Measurements from ENCODE around the gene SEMA5B. TPM values are rescaled to one million over a fixed set of nuclear protein-coding genes. Genes with fewer than 3 reads are reported as not detected.

SEMA5B gene
- total and polyA plus RNA-seq, 9 of the 15 experiments (the other 6 are each of a cell fraction or from before 2014, with no cell fraction given) = not detected

DNA sequence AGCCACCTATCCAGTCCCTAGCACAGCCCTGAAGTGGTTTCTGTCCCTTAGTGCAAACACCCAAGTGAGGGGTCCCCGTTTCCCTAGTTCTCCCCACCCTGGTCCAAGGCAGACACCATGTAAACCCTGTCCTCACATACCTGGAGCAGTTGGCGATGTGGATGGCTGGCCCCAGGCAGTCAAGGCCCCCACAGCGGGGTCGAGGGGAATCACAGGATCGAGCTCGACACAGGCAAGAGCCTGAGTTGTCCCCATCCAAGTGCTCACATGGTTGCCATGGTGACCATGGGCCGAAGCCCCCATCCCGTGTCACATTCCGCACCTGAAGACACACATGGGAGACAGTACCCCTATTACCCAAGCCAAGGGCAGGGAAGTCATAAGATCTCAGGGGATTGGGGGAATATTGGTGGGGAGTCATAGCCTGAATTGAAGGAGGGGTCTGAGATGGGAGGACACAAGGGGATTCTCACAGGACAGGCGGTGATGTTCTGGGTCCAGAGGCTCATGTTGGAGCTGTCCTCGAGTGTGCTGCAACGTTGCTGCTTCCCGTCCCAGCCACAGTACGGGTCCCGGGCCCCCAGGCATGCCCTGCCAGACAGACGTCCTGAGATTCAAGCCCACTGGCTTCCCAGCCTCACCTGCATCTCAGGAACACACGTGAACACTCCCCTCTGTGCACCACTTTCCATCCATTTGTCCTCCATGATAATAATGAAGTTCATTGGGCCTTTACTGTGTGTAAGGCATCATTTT lies 112.1 kb downstream of the SEMA5B start:
- TF ChIP-seq RFX1 (IDR thresholded peaks at IDR 0.05) (peak; percentile 64), PTBP1 (IDR thresholded peaks at IDR 0.05; ENCODE audit: low read depth, low read length) (no peak)
- ChIA-PET POLR2A (no interaction called here), CTCF (ENCODE audit: low intra/inter-chr PET ratio) (no interaction called here)
- no peak overlapping the region for H3K27ac ChIP-seq (ENCODE audit: extremely low read depth, low read depth, low read length)
- peaks cover 0 to 20% of the 10 kb centered on the region in 2 experiments; a peak in 2 of 5 replicates for H3K4me1 ChIP-seq (replicated peaks in 1 of 2; ENCODE audit: control insufficient read depth in 2 of 2, insufficient read depth in 2 of 2, low read length in 2 of 2)
- no peak overlapping the region for H2AFZ ChIP-seq (ENCODE audit: low read depth, low read length)
- H3K9me3 ChIP-seq (replicated peaks; ENCODE audit: control insufficient read depth, insufficient read depth, low read depth, low read length) = no peaks in the 10 kb centered on the region
- H3K79me2 ChIP-seq (ENCODE audit: control insufficient read depth, insufficient read depth, low read length) = no peaks in the 10 kb centered on the region
- DNase-seq (ENCODE audit: extremely low read depth in 1 of 4, low spot score in 3 of 4) (no peak), FAIRE-seq (no peak), ATAC-seq (no peak)
- BruUV-seq (replicated peaks) = no TSS peak
- peaks cover 12 to 52% of the 10 kb centered on the region in 2 experiments; a peak in 4 of 5 replicates for H3K27me3 ChIP-seq (ENCODE audit: control insufficient read depth in 2 of 2, insufficient read depth in 2 of 2, low read length in 2 of 2)
- H3K9me1 ChIP-seq (ENCODE audit: control insufficient read depth, insufficient read depth, low read length) = no peaks in the 10 kb centered on the region
- in situ Hi-C loops (cut with MboI) = no loop called here
- 0% methylated on average over 11 of the region's 17 CpGs for WGBS (ENCODE audit: insufficient coverage, low coverage, missing lambda C conversion rate)
- H3K9ac ChIP-seq (ENCODE audit: insufficient read depth in 1 of 2, low read depth in 2 of 2, low read length in 2 of 2) = no peak overlapping the region
- intact Hi-C loops (cut with micrococcal nuclease) = no loop called here
- no peaks in the 10 kb centered on the region for H4K20me1 ChIP-seq (replicated peaks; ENCODE audit: control insufficient read depth, insufficient read depth, low read length)
- H3K4me3 ChIP-seq = no peak overlapping the region
- H3K36me3 ChIP-seq (ENCODE audit: control insufficient read depth, insufficient read depth, low read length) = no peaks in the 10 kb centered on the region
- no peak overlapping the region for H3K4me2 ChIP-seq (ENCODE audit: insufficient read depth, low read length)

DNA sequence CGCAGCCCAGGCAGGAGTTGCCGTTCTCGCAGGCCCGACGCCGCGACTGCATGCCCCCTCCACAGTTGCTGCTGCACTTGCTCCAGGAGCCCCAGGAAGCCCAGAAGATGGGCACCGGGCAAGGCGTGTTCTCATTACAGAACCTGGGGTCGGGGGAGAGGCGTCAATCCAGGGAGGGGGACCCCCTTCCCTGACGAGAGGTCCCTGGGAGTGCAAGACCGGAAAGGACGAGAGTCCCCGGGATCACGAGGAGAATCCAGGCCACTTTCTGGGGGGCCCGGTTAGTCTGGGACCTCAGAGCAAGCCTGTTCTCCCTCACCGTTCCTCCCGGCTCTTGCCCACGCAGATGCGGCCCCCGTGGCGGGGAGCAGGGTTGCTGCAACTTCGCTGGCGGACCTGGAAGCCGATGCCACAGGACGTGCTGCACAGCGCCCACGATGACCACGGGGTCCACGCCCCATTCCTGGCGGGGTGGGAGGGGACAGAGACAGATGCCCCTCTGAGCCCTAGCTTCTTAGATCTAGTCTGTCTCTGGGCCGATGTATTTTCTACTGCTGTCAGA lies 113.9 kb downstream of the SEMA5B start:
- ATAC-seq (no peak), FAIRE-seq (no peak), DNase-seq (ENCODE audit: extremely low read depth in 1 of 4, low spot score in 3 of 4) (no peak)
- no peaks in the 10 kb centered on the region for H3K9me3 ChIP-seq (replicated peaks; ENCODE audit: control insufficient read depth, insufficient read depth, low read depth, low read length)
- TF ChIP-seq RB1 (IDR thresholded peaks at IDR 0.05; ENCODE audit: low read depth) (no peak), NRF1 (conservative IDR thresholded peaks at IDR 0.05 in 1 of 2, IDR thresholded peaks at IDR 0.05 in 1 of 2) (no peak), ZBTB1 (CRISPR knock-in tag; IDR thresholded peaks at IDR 0.05; ENCODE audit: borderline replicate concordance, low read depth) (no peak), ZNF408 (CRISPR knock-in tag; IDR thresholded peaks at IDR 0.05; ENCODE audit: low read depth) (no peak), NR2C2 (CRISPR knock-in tag; IDR thresholded peaks at IDR 0.05) (no peak), NR2C2 (tag; IDR thresholded peaks at IDR 0.05) (no peak)
- H4K20me1 ChIP-seq (replicated peaks; ENCODE audit: control insufficient read depth, insufficient read depth, low read length) = no peaks in the 10 kb centered on the region
- BruUV-seq (replicated peaks) = no TSS peak
- H3K4me1 ChIP-seq (replicated peaks in 1 of 2; ENCODE audit: control insufficient read depth in 2 of 2, insufficient read depth in 2 of 2, low read length in 2 of 2) = peaks cover 0 to 20% of the 10 kb centered on the region in 2 experiments; a peak in 2 of 5 replicates
- H3K27me3 ChIP-seq (ENCODE audit: control insufficient read depth in 2 of 2, insufficient read depth in 2 of 2, low read length in 2 of 2) = peaks cover 12 to 61% of the 10 kb centered on the region in 2 experiments; a peak in 4 of 5 replicates
- intact Hi-C loops (cut with micrococcal nuclease) = no loop called here
- no peak overlapping the region for H2AFZ ChIP-seq (ENCODE audit: low read depth, low read length)
- H3K4me3 ChIP-seq = no peak overlapping the region
- H3K27ac ChIP-seq (ENCODE audit: extremely low read depth, low read depth, low read length) = no peak overlapping the region
- no peak overlapping the region for H3K9ac ChIP-seq (ENCODE audit: insufficient read depth in 1 of 2, low read depth in 2 of 2, low read length in 2 of 2)
- in situ Hi-C loops (cut with MboI) = no loop called here
- ChIA-PET CTCF (ENCODE audit: low intra/inter-chr PET ratio) (no interaction called here), POLR2A (no interaction called here)
- H3K79me2 ChIP-seq (ENCODE audit: control insufficient read depth, insufficient read depth, low read length) = no peaks in the 10 kb centered on the region
- 3% methylated on average over 17 of the region's 33 CpGs for WGBS (ENCODE audit: insufficient coverage, low coverage, missing lambda C conversion rate)
- H3K4me2 ChIP-seq (ENCODE audit: insufficient read depth, low read length) = no peak overlapping the region
- no peaks in the 10 kb centered on the region for H3K36me3 ChIP-seq (ENCODE audit: control insufficient read depth, insufficient read depth, low read length)
- H3K9me1 ChIP-seq (ENCODE audit: control insufficient read depth, insufficient read depth, low read length) = no peaks in the 10 kb centered on the region

Measured in K562 (cell line).